Neural cell (in vitro differentiated cells): Measurements from ENCODE around the gene FBXL2. TPM values are rescaled to one million over a fixed set of nuclear protein-coding genes. Genes with fewer than 3 reads are reported as not detected.

ENCODE experiments used
- H2AFZ ChIP-seq: fragments of 200-600, 300-800 bp; sonication (generic), shearing (Covaris generic); 2 replicates; pipeline ENCODE4 v1.6.0; 2014; ENCODE audit warnings: low read depth, mild to moderate bottlenecking, antibody characterized with exemption, low read length, moderate library complexity
- H3F3A ChIP-seq: fragments of 200-600 bp; shearing (Covaris generic); 2 replicates; pipeline ENCODE4 v1.6.1; 2016; ENCODE audit warnings: mild to moderate bottlenecking, moderate library complexity, mixed read lengths, antibody characterized with exemption, low read length; ENCODE audit not compliant: insufficient read depth, poor library complexity, severe bottlenecking
- H3K27ac ChIP-seq: fragments of 200-600, 300-800 bp; sonication (generic), shearing (Covaris generic); 2 replicates; pipeline ENCODE4 v1.5.1; 2014; ENCODE audit warnings: mild to moderate bottlenecking, low read length, moderate library complexity
- H3K27me3 ChIP-seq: fragments of 300-800, 200-600 bp; sonication (generic), shearing (Covaris generic); 2 replicates; pipeline ENCODE4 v1.6.0; 2014; ENCODE audit warnings: mild to moderate bottlenecking, low read depth, low read length, moderate library complexity; ENCODE audit not compliant: insufficient read depth
- H3K36me3 ChIP-seq: fragments of 300-800, 200-600 bp; sonication (generic), shearing (Covaris generic); 2 replicates; pipeline ENCODE4 v1.5.1; 2014; ENCODE audit warnings: mild to moderate bottlenecking, antibody characterized with exemption, low read length, moderate library complexity; ENCODE audit not compliant: insufficient read depth
- H3K4me2 ChIP-seq: fragments of 300-800, 200-600 bp; sonication (generic), shearing (Covaris generic); 2 replicates; pipeline ENCODE4 v1.6.0; 2014; ENCODE audit warnings: mild to moderate bottlenecking, low read length
- H3K4me3 ChIP-seq: fragments of 300-800, 200-600 bp; sonication (generic), shearing (Covaris generic); 2 replicates; pipeline ENCODE4 v1.5.1; 2014; ENCODE audit warnings: mild to moderate bottlenecking, low read length, moderate library complexity
- H3K79me2 ChIP-seq: fragments of 200-600 bp; shearing (Covaris generic); replicated peaks from 2 replicates; pipeline ENCODE4 v1.6.0; 2014; ENCODE audit warnings: mild to moderate bottlenecking, low read length, moderate library complexity; ENCODE audit not compliant: insufficient read depth
- H3K9ac ChIP-seq: fragments of 300-800, 200-600 bp; sonication (generic), shearing (Covaris generic); 2 replicates; pipeline ENCODE4 v1.6.1; 2016; ENCODE audit warnings: mild to moderate bottlenecking, low read length, mixed read lengths
- H3K9me2 ChIP-seq: fragments of 200-600 bp; shearing (Covaris generic); 2 replicates; pipeline ENCODE4 v1.6.1; 2016; ENCODE audit warnings: mild to moderate bottlenecking, low read length, mixed read lengths; ENCODE audit not compliant: insufficient read depth
- H3K9me3 ChIP-seq: fragments of 200-600, 300-800 bp; sonication (generic), shearing (Covaris generic); 2 replicates; pipeline ENCODE4 v1.6.1; 2016; ENCODE audit warnings: mild to moderate bottlenecking, mixed run types, low read length, moderate library complexity, mixed read lengths
- H4K20me1 ChIP-seq: fragments of 200-600 bp; shearing (Covaris generic); 2 replicates; pipeline ENCODE4 v1.6.1; 2016; ENCODE audit warnings: mild to moderate bottlenecking, mixed run types; ENCODE audit not compliant: insufficient read depth
- EP300 ChIP-seq: fragments of 450-650 bp; conservative IDR thresholded peaks from 2 replicates; pipeline ENCODE4 v1.6.1; 2014; ENCODE audit warnings: antibody characterized with exemption, mild to moderate bottlenecking, moderate library complexity; ENCODE audit not compliant: poor library complexity, severe bottlenecking
- EZH2 ChIP-seq: fragments of 200-600, 300-800 bp; shearing (Covaris generic), sonication (generic); IDR thresholded peaks from 2 replicates; pipeline ENCODE4 v1.6.1; 2014; ENCODE audit warnings: antibody characterized with exemption, low read length, borderline replicate concordance, mild to moderate bottlenecking; ENCODE audit not compliant: insufficient read depth, poor library complexity, severe bottlenecking
- MXI1 ChIP-seq: fragments of 450-650 bp; conservative IDR thresholded peaks from 2 replicates; pipeline ENCODE4 v1.6.1; 2014; ENCODE audit warnings: antibody characterized with exemption, mild to moderate bottlenecking; ENCODE audit not compliant: poor library complexity, severe bottlenecking
- POLR2AphosphoS5 ChIP-seq: IDR thresholded peaks from 2 replicates; pipeline ENCODE4 v1.6.1; 2012
- RAD21 ChIP-seq: fragments of 450-650 bp; conservative IDR thresholded peaks from 2 replicates; pipeline ENCODE4 v1.6.1; 2014; ENCODE audit warnings: antibody characterized with exemption, mild to moderate bottlenecking, moderate library complexity
- REST ChIP-seq: IDR thresholded peaks from 2 replicates; pipeline ENCODE4 v1.6.1; 2012; ENCODE audit warnings: borderline replicate concordance
- SMC3 ChIP-seq: fragments of 450-650 bp; conservative IDR thresholded peaks from 2 replicates; pipeline ENCODE4 v1.6.1; 2014; ENCODE audit warnings: antibody characterized with exemption, mild to moderate bottlenecking, moderate library complexity; ENCODE audit not compliant: poor library complexity
- TAF1 ChIP-seq: IDR thresholded peaks from 2 replicates; pipeline ENCODE4 v1.6.1; 2012; ENCODE audit warnings: low read depth
- polyA plus RNA-seq: library from polyadenylated mRNA; depleted of rRNA; stranded (reverse); fragments of >200 nt; gene quantifications from 2 replicates; pipeline ENCODE4 v1.2.3, GENCODE V29; 2014
- TF ChIP-seq, protein P1 (sequence below): fragments of 450-650 bp; IDR thresholded peaks from 2 replicates; pipeline ENCODE4 v1.5.1; 2014; ENCODE audit warnings: antibody characterized with exemption, mild to moderate bottlenecking, moderate library complexity; ENCODE audit not compliant: poor library complexity, severe bottlenecking

The FBXL2 gene
- polyA plus RNA-seq, 1 donor from 2014 or later, result 82.0 TPM

- Histone ChIP-seq H3K9me3 (no peaks in the 10 kb centered on the region), H3K4me3 (no peak overlapping the region), H3F3A (no peaks in the 10 kb centered on the region), H3K27me3 (no peaks in the 10 kb centered on the region), H3K36me3 (peaks cover 4% of the 10 kb centered on the region), H3K9me2 (no peaks in the 10 kb centered on the region), H3K79me2 (no peaks in the 10 kb centered on the region), H4K20me1 (no peaks in the 10 kb centered on the region), H2AFZ (no peak overlapping the region), H3K9ac (no peak overlapping the region), H3K27ac (no peak overlapping the region), H3K4me2 (no peak overlapping the region)
- TF ChIP-seq POLR2AphosphoS5 (no peak), REST (no peak)
- TF ChIP-seq, protein P1, sequence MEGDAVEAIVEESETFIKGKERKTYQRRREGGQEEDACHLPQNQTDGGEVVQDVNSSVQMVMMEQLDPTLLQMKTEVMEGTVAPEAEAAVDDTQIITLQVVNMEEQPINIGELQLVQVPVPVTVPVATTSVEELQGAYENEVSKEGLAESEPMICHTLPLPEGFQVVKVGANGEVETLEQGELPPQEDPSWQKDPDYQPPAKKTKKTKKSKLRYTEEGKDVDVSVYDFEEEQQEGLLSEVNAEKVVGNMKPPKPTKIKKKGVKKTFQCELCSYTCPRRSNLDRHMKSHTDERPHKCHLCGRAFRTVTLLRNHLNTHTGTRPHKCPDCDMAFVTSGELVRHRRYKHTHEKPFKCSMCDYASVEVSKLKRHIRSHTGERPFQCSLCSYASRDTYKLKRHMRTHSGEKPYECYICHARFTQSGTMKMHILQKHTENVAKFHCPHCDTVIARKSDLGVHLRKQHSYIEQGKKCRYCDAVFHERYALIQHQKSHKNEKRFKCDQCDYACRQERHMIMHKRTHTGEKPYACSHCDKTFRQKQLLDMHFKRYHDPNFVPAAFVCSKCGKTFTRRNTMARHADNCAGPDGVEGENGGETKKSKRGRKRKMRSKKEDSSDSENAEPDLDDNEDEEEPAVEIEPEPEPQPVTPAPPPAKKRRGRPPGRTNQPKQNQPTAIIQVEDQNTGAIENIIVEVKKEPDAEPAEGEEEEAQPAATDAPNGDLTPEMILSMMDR, result no peak
These were observed 86.8 kb downstream of the FBXL2 start for GRCh38 chr3:33364060-33364459.

DNA sequence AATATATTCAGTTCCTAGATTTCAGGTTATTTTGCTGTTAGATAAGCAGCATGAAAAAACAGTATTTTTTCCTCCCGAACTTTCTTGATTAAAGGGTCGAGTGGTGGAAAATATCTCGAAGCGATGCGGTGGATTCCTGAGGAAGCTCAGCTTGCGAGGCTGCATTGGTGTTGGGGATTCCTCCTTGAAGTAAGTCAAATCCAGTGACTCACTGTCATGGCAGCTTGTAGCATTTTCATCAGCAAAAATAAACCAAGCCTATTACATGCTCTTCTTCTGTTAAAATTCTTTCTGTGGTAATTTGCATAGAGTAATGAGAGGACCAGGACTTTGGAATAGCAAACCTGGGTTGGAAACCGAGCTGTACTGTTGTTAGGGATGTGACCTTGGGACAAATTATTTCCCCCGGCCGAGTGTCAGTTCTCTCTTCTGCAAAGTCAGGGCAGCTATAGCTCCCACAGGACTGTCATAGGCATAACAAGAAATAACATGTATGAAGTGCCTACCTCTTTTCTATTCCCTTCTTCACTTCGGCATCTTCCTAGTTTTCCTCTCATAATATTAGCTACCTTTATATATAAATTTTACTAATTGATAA is 87.4 kb downstream of the FBXL2 start:
- H4K20me1 ChIP-seq, result no peaks in the 10 kb centered on the region
- no peak for TF ChIP-seq EZH2
- no peak for TF ChIP-seq TAF1
- TF ChIP-seq, protein P1, result no peak
- no peak for TF ChIP-seq EP300
- no peak for TF ChIP-seq MXI1
- no peak for TF ChIP-seq REST
- TF ChIP-seq SMC3, result no peak
- TF ChIP-seq POLR2AphosphoS5, result no peak
- no peak for TF ChIP-seq RAD21
- H3K9me2 ChIP-seq, result no peaks in the 10 kb centered on the region
- H3K27me3 ChIP-seq, result no peaks in the 10 kb centered on the region
- H3K4me2 ChIP-seq, result no peak overlapping the region
- no peak overlapping the region for H3K4me3 ChIP-seq
- no peaks in the 10 kb centered on the region for H3K79me2 ChIP-seq
- H3K27ac ChIP-seq, result no peak overlapping the region
- H2AFZ ChIP-seq, result no peak overlapping the region
- no peaks in the 10 kb centered on the region for H3F3A ChIP-seq
- H3K9me3 ChIP-seq, result no peaks in the 10 kb centered on the region
- H3K36me3 ChIP-seq, result peaks cover 4% of the 10 kb centered on the region
- H3K9ac ChIP-seq, result no peak overlapping the region
